Adrenal gland (tissue), 5 donors: ENCODE data around the gene STK24.

Experiments
- POLR2A ChIP-seq, 2 donors: fragments of 450-650 bp; IDR thresholded peaks; one replicate each; pipeline ENCODE4 v1.6.1; 2017; ENCODE audit warnings: antibody characterized with exemption in 2 of 2, mild to moderate bottlenecking in 2 of 2, moderate library complexity in 1 of 2
- TF ChIP-seq, protein P1 (sequence below), 6 experiments: fragments of 450-650 bp in 4 of 6; fragments of 200-600 bp in 2 of 6; sonication (generic) in 1 of 6; IDR thresholded peaks; 1 replicate in 5 of 6; 2 replicates in 1 of 6; pipeline versions ENCODE4 v1.5.1 to v1.8.0; 2016 to 2021; ENCODE audit warnings: antibody characterized with exemption in 6 of 6, mild to moderate bottlenecking in 2 of 6, moderate library complexity in 1 of 6
- donor health status: DM: no; HTN: no; CAD: no.

GRCh38 chr13:98419786-98420553 is 156.9 kb downstream of the STK24 start:
- TF ChIP-seq POLR2A (IDR thresholded peaks at IDR 0.05) = no peak
- TF ChIP-seq, protein P1, sequence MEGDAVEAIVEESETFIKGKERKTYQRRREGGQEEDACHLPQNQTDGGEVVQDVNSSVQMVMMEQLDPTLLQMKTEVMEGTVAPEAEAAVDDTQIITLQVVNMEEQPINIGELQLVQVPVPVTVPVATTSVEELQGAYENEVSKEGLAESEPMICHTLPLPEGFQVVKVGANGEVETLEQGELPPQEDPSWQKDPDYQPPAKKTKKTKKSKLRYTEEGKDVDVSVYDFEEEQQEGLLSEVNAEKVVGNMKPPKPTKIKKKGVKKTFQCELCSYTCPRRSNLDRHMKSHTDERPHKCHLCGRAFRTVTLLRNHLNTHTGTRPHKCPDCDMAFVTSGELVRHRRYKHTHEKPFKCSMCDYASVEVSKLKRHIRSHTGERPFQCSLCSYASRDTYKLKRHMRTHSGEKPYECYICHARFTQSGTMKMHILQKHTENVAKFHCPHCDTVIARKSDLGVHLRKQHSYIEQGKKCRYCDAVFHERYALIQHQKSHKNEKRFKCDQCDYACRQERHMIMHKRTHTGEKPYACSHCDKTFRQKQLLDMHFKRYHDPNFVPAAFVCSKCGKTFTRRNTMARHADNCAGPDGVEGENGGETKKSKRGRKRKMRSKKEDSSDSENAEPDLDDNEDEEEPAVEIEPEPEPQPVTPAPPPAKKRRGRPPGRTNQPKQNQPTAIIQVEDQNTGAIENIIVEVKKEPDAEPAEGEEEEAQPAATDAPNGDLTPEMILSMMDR (IDR thresholded peaks at IDR 0.05) = no peak
